ENCODE measurements around the gene KLF15.
"Not testable (repeated sequence)": the region's sequence is repeated elsewhere in the genome, so short reads cannot be mapped to it uniquely, and the experiment has no call there.

Gene KLF15

GRCh38 chr3:126340943-126341754 is 16.1 kb downstream of the KLF15 start:
- TF ChIP-seq CTCF (IDR thresholded peaks at IDR 0.05) (no peak), ZFX (IDR thresholded peaks at IDR 0.05; ENCODE audit: borderline replicate concordance) (no peak)
- H3K27ac ChIP-seq, result no peak overlapping the region

DNA sequence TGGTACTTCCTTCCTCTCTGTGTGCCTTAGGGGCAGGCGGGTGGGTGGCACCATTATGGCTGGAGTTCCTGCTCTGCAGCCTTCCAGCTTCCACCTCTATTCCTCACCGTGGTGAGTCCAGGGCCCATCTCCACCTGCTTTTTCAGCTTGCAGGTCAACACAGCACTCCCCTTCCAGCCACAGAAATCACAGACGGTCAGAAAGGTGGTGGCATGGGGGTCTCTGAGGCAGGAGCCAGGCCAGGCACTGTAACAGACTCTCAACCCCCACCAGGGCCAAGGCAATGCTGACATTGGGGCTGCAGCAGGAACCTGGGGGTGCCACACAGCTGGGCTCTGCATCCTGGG is 16.6 kb downstream of the KLF15 start:
- no peak for TF ChIP-seq CTCF (IDR thresholded peaks at IDR 0.05)
- TF ChIP-seq ZFX (IDR thresholded peaks at IDR 0.05; ENCODE audit: borderline replicate concordance), result no peak
- no peak overlapping the region for H3K27ac ChIP-seq

DNA sequence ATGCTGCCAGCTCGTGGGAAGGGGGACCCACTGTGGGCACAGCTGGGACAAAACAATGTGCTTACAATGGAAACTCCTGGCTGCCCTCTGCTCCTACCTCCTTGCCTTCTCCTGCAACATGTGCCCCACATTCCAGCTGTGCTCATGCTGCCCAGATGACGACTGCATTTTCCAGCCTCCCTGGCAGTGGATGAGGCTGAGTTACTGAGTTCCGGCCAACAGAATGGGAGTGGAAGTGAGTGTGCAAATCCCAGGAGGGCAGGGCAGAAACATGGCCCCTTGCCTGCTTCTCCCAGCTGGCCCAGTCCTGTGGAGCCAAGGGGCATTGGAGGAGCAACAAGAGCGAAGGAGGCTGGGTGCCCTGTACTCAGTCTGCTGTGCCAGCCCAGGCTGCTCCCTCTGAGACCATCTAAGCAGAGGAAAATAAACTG is 17.1 kb downstream of the KLF15 start:
- TF ChIP-seq CTCF (IDR thresholded peaks at IDR 0.05) (no peak), ZFX (IDR thresholded peaks at IDR 0.05; ENCODE audit: borderline replicate concordance) (no peak)
- no peak overlapping the region for H3K27ac ChIP-seq

GRCh38 chr3:126339466-126339865 is 17.7 kb downstream of the KLF15 start:
- TF ChIP-seq ZFX (IDR thresholded peaks at IDR 0.05; ENCODE audit: borderline replicate concordance), result no peak
- TF ChIP-seq CTCF (IDR thresholded peaks at IDR 0.05), result no peak
- no peak overlapping the region for H3K27ac ChIP-seq

- no peak overlapping the region for H3K27ac ChIP-seq
- no peak for TF ChIP-seq CTCF (IDR thresholded peaks at IDR 0.05)
- no peak for TF ChIP-seq ZFX (IDR thresholded peaks at IDR 0.05; ENCODE audit: borderline replicate concordance)
Measured at GRCh38 chr3:126338790-126339288, 18.4 kb downstream of the KLF15 start.

- TF ChIP-seq ZFX (IDR thresholded peaks at IDR 0.05; ENCODE audit: borderline replicate concordance) (no peak), CTCF (IDR thresholded peaks at IDR 0.05) (no peak)
- H3K27ac ChIP-seq, result no peak overlapping the region
Measured at GRCh38 chr3:126337980-126338651, 19.1 kb downstream of the KLF15 start.

DNA sequence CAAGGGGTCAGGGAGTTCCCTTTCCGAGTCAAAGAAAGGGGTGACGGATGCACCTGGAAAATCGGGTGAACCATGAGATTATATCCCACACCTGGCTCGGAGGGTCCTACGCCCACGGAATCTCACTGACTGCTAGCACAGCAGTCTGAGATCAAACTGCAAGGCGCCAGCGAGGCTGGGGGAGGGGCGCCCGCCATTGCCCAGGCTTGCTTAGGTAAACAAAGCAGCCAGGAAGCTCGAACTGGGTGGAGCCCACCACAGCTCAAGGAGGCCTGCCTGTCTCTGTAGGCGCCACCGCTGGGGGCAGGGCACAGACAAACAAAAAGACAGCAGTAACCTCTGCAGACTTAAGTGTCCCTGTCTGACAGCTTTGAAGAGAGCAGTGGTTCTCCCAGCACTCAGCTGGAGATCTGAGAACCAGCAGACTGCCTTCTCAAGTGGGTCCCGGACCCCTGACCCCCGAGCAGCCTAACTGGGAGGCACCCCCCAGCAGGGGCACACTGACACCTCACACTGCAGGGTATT is 25.3 kb downstream of the KLF15 start:
- H3K27ac ChIP-seq, result not testable (repeated sequence)

All from 22Rv1 (cell line).